Vagina (tissue), 2 donors: ENCODE measurements around the gene ATP6V0E1. TPM values are rescaled to one million over a fixed set of nuclear protein-coding genes. Genes with fewer than 3 reads are reported as not detected.
A peak's percentile ranks its signal among the peaks of the same experiment; 100 is the strongest.

Experiments used
- DNase-seq, 2 donors: peaks; one replicate each; pipeline ENCODE4 v3.0.0-alpha.2; 2017; ENCODE audit errors: extremely low spot score in 2 of 2
- H3K27ac ChIP-seq: fragments of 200-600 bp; sonication (generic); one replicate; pipeline ENCODE4 v1.5.1; 2019
- H3K27me3 ChIP-seq: fragments of 200-600 bp; sonication (generic); one replicate; pipeline ENCODE4 v1.5.1; 2019
- H3K36me3 ChIP-seq, 2 donors: fragments of 200-600 bp; sonication (generic); one replicate each; pipeline ENCODE4 v1.5.1; 2017 to 2019
- H3K4me1 ChIP-seq: fragments of 200-600 bp; sonication (generic); one replicate; pipeline ENCODE4 v1.5.1; 2019
- H3K4me3 ChIP-seq, 2 donors: fragments of 200-600 bp; sonication (generic); 1 replicate in 1 of 2; 2 replicates in 1 of 2; pipeline ENCODE4 v1.5.1; 2016 to 2019
- H3K9me3 ChIP-seq: fragments of 200-600 bp; sonication (generic); one replicate; pipeline ENCODE4 v1.5.1; 2019
- POLR2A ChIP-seq, 2 donors: fragments of 450-650 bp; IDR thresholded peaks; one replicate each; pipeline ENCODE4 v1.6.1; 2017; ENCODE audit warnings: antibody characterized with exemption in 2 of 2, mild to moderate bottlenecking in 2 of 2, moderate library complexity in 2 of 2
- POLR2AphosphoS5 ChIP-seq, 2 donors: sonication (generic); formaldehyde crosslinking; IDR thresholded peaks; one replicate each; pipeline ENCODE4 v1.9.0; 2017; ENCODE audit warnings: antibody characterized with exemption in 2 of 2, mild to moderate bottlenecking in 2 of 2, low read depth in 1 of 2; ENCODE audit not compliant: insufficient read depth in 1 of 2
- intact Hi-C: fragments of 100-400 bp; cut with DNase I; formaldehyde crosslinking; loops from one replicate; pipeline ENCODE4 v1.15.1; 2023
- total RNA-seq: library from RNA; depleted of rRNA; stranded (reverse); fragments of >200 nt; gene quantifications from one replicate; pipeline ENCODE4 v1.2.3, GENCODE V29; 2016
- TF ChIP-seq, protein P1 (sequence below), 3 experiments: fragments of 450-650 bp in 2 of 3; fragments of 200-600 bp in 1 of 3; sonication (generic) in 1 of 3; IDR thresholded peaks; one replicate each; pipeline ENCODE4 v1.5.1; 2017 to 2019; ENCODE audit warnings: antibody characterized with exemption in 3 of 3, mild to moderate bottlenecking in 2 of 3, moderate library complexity in 2 of 3

Gene ATP6V0E1
- total RNA-seq, 1 donor from 2014 or later: 121 TPM

DNA sequence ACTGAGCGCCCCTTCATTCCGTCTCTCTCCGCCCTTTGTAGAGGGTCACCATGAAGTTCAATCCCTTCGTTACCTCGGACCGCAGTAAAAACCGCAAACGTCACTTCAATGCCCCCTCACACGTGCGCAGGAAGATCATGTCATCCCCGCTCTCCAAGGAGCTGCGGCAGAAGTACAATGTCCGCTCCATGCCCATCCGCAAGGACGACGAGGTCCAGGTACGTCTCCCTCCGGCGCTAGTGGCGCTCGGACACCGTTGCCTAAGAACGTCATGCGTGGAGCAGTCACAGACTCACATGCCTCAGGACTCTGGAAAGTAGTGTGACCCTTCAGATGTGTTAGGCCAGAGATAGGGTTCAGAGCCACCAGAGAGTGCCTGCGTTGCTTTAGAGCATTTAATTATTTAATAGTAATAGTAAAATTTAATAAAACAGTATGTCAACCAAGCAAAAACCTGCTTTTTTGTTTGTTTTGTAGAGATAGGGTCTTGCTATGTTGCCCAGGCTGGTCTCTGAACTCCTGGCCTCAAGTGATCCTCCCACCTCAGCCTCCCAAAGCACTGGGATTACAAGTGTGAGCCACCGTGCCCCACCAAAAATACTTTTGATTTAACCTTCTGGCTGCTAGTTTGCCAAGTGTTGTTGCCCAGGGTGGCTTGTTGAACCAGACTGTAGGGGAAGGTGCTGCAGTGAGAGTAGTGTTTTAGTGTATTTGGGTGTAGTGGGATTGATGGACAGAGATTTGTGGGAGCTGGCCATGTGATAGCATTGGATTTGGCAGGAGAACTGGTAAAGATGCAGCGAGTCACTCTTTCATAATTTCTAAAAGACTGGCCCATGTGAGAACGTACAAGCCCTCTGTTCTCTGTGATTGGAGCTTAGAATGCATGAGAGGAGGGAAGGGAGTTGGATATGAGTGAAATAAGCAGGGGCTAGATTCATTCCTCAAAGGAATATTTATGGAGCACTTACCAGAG lies 23.5 kb upstream of the ATP6V0E1 start:
- no peak for DNase-seq
- intact Hi-C loops: no loop called here
- Histone ChIP-seq H3K27me3 (no peaks in the 10 kb centered on the region), H3K4me1 (peaks cover 24% of the 10 kb centered on the region), H3K27ac (peak overlapping the region; percentile 81), H3K36me3 (peaks cover 0 to 15% of the 10 kb centered on the region in 2 donors), H3K9me3 (no peaks in the 10 kb centered on the region), H3K4me3 (peak overlapping the region; percentile 79 to 93)
- TF ChIP-seq POLR2A (IDR thresholded peaks at IDR 0.05) (no peak), POLR2AphosphoS5 (IDR thresholded peaks at IDR 0.05; ENCODE audit: insufficient read depth in 1 of 2, low read depth in 1 of 2) (no peak)
- TF ChIP-seq, protein P1, sequence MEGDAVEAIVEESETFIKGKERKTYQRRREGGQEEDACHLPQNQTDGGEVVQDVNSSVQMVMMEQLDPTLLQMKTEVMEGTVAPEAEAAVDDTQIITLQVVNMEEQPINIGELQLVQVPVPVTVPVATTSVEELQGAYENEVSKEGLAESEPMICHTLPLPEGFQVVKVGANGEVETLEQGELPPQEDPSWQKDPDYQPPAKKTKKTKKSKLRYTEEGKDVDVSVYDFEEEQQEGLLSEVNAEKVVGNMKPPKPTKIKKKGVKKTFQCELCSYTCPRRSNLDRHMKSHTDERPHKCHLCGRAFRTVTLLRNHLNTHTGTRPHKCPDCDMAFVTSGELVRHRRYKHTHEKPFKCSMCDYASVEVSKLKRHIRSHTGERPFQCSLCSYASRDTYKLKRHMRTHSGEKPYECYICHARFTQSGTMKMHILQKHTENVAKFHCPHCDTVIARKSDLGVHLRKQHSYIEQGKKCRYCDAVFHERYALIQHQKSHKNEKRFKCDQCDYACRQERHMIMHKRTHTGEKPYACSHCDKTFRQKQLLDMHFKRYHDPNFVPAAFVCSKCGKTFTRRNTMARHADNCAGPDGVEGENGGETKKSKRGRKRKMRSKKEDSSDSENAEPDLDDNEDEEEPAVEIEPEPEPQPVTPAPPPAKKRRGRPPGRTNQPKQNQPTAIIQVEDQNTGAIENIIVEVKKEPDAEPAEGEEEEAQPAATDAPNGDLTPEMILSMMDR (IDR thresholded peaks at IDR 0.05): no peak

DNA sequence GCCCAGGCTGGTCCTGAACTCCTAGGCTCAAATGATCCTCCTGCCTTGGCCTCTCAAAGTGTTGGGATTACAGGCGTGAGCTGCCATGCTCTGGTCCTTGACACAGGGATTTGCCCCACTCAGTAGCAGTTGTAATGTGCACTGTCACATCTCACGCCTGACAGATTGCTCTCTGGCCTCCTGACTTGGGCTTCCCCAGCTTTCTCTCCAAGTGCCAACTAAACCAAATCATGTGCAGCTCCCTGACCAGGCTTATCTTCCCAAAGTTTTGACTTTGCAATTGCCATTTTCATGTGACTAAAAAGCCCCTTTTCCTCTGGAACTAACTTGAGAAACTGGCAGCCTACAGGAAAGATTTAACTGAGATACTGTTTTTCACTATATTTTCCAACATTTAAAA lies 13.7 kb upstream of the ATP6V0E1 start:
- Histone ChIP-seq H3K27me3 (no peaks in the 10 kb centered on the region), H3K4me3 (no peak overlapping the region), H3K4me1 (no peaks in the 10 kb centered on the region), H3K9me3 (no peaks in the 10 kb centered on the region), H3K27ac (no peak overlapping the region), H3K36me3 (peaks cover 0 to 24% of the 10 kb centered on the region in 2 donors)
- intact Hi-C loops: no loop called here
- DNase-seq: no peak
- TF ChIP-seq, protein P1 (IDR thresholded peaks at IDR 0.05): no peak
- no peak for TF ChIP-seq POLR2A (IDR thresholded peaks at IDR 0.05)
- TF ChIP-seq POLR2AphosphoS5 (IDR thresholded peaks at IDR 0.05; ENCODE audit: insufficient read depth in 1 of 2, low read depth in 1 of 2): no peak

DNA sequence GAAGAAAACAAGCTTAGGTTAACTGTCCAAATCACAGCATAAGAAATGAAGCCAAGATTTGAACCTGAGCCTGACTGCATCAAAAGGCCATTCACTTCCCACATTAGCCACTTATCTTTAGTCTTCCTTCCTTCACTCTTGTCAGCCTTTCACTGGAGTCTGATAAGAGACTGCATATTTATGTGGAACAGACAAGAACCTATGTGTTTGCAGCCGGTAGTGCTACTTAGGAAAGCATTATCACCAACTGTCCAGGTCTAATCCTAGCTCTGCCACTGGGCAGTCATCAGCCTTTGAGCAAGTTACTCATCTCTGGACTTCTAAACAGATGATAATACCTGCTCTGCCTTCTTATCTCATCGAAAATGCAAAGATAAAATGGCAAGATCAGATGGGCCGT lies 12.1 kb upstream of the ATP6V0E1 start:
- no peaks in the 10 kb centered on the region for H3K27me3 ChIP-seq
- H3K36me3 ChIP-seq: peaks cover 0 to 23% of the 10 kb centered on the region in 2 donors
- H3K9me3 ChIP-seq: no peaks in the 10 kb centered on the region
- no peak overlapping the region for H3K27ac ChIP-seq
- no peak overlapping the region for H3K4me3 ChIP-seq
- no peaks in the 10 kb centered on the region for H3K4me1 ChIP-seq
- TF ChIP-seq POLR2A (IDR thresholded peaks at IDR 0.05) (no peak), POLR2AphosphoS5 (IDR thresholded peaks at IDR 0.05; ENCODE audit: insufficient read depth in 1 of 2, low read depth in 1 of 2) (no peak)
- TF ChIP-seq, protein P1 (IDR thresholded peaks at IDR 0.05): no peak
- DNase-seq: no peak
- intact Hi-C loops: no loop called here

DNA sequence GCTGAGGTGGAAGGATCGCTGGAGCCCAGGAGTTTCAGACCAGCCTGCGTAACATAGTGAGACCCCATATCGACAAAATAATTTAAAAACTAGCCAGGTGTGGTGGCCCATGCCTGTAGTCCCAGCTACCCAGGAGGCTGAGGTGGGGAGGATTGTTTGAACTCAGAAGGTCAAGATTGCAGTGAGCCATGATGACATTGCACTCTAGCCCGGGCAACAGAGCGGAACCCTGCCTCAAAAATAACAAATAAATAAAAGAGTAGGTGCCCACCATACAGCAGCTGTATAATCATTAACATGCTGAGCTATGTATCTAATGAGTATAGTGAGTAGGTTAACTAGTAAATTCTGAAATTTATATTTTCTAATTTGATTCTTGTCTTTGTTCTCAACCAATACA lies 11.0 kb upstream of the ATP6V0E1 start:
- intact Hi-C loops: no loop called here
- TF ChIP-seq POLR2A (IDR thresholded peaks at IDR 0.05) (no peak), POLR2AphosphoS5 (IDR thresholded peaks at IDR 0.05; ENCODE audit: insufficient read depth in 1 of 2, low read depth in 1 of 2) (no peak)
- TF ChIP-seq, protein P1 (IDR thresholded peaks at IDR 0.05): no peak
- no peak for DNase-seq
- Histone ChIP-seq H3K27ac (no peak overlapping the region), H3K4me1 (no peaks in the 10 kb centered on the region), H3K4me3 (no peak overlapping the region), H3K9me3 (no peaks in the 10 kb centered on the region), H3K36me3 (peaks cover 0 to 23% of the 10 kb centered on the region in 2 donors), H3K27me3 (no peaks in the 10 kb centered on the region)
